ENCODE results near the gene DUSP16.

GRCh38 chr12:12562585-12563261 lies at the start of gene DUSP16:
- TF ChIP-seq BHLHE40 (IDR thresholded peaks at IDR 0.05; ENCODE audit: borderline replicate concordance) = no peak
- TF ChIP-seq FOXM1 (IDR thresholded peaks at IDR 0.05; ENCODE audit: borderline replicate concordance) = no peak
- TF ChIP-seq PKNOX1 (IDR thresholded peaks at IDR 0.05) = no peak
- TF ChIP-seq HDGF (IDR thresholded peaks at IDR 0.05; ENCODE audit: borderline replicate concordance) = no peak
- no peak for TF ChIP-seq ARNT (IDR thresholded peaks at IDR 0.05)
- TF ChIP-seq SP1 (IDR thresholded peaks at IDR 0.05) = no peak
- no peak for TF ChIP-seq ZNF384 (IDR thresholded peaks at IDR 0.05)
- TF ChIP-seq L3MBTL2 (conservative IDR thresholded peaks at IDR 0.05) = no peak

All from HEK293T (cell line).